ENCODE data around the gene SORBS1.

GRCh38 chr10:95532536-95532935 is 28.6 kb downstream of the SORBS1 start:
- TF ChIP-seq ARNTL (CRISPR knock-in tag; IDR thresholded peaks at IDR 0.05; ENCODE audit: borderline replicate concordance, low read depth) (no peak), ZC3H10 (CRISPR knock-in tag; IDR thresholded peaks at IDR 0.05) (no peak), ZNF70 (CRISPR knock-in tag; IDR thresholded peaks at IDR 0.05) (no peak), ZNF565 (CRISPR knock-in tag; conservative IDR thresholded peaks at IDR 0.05; ENCODE audit: low read depth) (no peak), BACH2 (CRISPR knock-in tag; IDR thresholded peaks at IDR 0.05; ENCODE audit: borderline replicate concordance) (no peak), OSR1 (CRISPR knock-in tag; IDR thresholded peaks at IDR 0.05) (no peak), TOX (CRISPR knock-in tag; IDR thresholded peaks at IDR 0.05; ENCODE audit: borderline replicate concordance) (no peak), TSHZ2 (CRISPR knock-in tag; IDR thresholded peaks at IDR 0.05) (no peak), SNAI2 (CRISPR knock-in tag; IDR thresholded peaks at IDR 0.05) (no peak), PATZ1 (CRISPR knock-in tag; IDR thresholded peaks at IDR 0.05; ENCODE audit: borderline replicate concordance) (no peak), ZFP3 (CRISPR knock-in tag; IDR thresholded peaks at IDR 0.05) (no peak), ESRRG (CRISPR knock-in tag; IDR thresholded peaks at IDR 0.05) (no peak), CSDC2 (CRISPR knock-in tag; IDR thresholded peaks at IDR 0.05) (no peak), RARB (CRISPR knock-in tag; IDR thresholded peaks at IDR 0.05) (no peak)

Measured in SK-N-SH treated with all-trans-retinoic acid at 6 μM for 48 hours (cell line).